8988T (cell line): Measurements from ENCODE around the gene TP73.

Experiments used
- DNase-seq: peaks from one replicate; pipeline ENCODE4 v3.0.0; 2011

The TP73 gene

DNA sequence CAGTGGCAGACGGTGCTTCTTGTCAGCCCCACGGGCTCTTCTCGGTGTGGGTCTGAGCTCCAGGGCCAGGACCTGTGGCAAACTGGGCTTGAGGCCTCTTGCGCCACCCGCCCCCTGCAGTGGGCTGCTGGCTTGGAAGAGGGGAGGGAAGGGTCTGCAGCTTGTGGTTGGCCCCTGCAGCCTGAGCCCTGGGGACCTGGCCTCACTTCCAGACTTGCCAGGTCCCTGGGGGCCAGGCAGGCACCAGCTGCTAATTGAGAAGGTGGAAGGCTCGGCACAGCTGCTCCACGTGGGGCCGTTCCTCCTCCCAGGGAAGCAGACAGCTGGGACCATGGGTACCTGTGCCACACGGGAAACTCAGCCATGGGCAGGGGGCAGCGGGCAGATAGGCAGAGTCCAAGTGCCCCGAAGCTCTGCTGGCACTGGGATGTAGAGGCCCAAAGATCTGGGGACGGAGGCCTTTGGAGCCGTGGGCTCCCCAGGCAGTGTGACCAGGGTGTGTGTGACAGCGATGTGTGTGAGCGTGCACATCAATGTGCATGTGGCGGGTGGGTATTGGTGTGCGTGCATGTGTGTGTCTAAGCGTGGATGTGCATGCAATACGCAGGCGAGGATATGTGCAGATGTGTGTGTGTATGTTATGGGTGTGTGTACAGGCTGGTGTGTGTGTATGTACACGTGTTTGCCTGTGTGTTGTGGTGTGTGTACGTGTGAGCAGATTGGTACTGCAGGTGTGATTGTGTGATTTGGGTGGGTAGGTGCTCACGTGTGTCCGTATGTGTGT lies 39.3 kb downstream of the TP73 start:
- DNase-seq = no peak

DNA sequence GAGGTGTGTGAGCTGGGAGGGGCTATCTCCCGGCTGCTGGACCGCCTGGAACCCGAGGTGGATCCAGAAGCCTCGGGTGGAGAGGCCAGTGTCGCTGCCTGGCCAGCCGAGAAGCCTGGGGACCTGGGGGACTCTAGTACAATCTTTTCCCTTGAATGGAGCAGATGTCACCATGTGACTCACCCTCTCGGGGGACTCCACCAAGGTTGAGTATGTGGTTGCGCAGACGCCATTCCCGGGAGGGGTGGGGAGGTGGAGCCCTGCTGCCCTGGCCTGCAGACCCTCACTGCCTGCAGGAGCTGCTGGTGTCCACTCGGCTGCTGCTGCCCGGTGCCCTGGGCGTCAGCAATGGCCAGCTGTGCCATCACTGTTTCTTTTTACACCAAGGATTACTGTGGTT lies 40.3 kb downstream of the TP73 start:
- no peak for DNase-seq

DNA sequence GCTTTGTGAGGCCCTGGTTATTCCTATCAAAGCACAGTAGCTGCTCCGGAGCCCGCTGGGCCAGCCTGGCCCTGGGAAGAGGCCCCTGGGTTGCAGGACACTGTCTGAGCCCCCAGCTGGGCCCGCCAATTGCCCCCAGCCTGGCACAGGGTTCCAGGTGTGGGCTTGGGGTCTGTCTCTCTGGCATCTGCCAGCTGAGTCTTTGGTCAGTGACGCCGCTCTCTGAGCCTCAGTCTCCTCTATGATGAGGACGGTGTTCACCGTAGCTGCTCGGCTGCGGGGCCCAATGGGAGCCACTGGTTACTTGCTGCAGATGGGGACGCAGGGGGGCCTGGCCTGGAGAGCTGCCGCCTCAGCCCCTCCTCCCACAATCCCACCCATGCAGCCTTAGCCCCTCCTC lies 41.0 kb downstream of the TP73 start:
- DNase-seq = no peak

DNA sequence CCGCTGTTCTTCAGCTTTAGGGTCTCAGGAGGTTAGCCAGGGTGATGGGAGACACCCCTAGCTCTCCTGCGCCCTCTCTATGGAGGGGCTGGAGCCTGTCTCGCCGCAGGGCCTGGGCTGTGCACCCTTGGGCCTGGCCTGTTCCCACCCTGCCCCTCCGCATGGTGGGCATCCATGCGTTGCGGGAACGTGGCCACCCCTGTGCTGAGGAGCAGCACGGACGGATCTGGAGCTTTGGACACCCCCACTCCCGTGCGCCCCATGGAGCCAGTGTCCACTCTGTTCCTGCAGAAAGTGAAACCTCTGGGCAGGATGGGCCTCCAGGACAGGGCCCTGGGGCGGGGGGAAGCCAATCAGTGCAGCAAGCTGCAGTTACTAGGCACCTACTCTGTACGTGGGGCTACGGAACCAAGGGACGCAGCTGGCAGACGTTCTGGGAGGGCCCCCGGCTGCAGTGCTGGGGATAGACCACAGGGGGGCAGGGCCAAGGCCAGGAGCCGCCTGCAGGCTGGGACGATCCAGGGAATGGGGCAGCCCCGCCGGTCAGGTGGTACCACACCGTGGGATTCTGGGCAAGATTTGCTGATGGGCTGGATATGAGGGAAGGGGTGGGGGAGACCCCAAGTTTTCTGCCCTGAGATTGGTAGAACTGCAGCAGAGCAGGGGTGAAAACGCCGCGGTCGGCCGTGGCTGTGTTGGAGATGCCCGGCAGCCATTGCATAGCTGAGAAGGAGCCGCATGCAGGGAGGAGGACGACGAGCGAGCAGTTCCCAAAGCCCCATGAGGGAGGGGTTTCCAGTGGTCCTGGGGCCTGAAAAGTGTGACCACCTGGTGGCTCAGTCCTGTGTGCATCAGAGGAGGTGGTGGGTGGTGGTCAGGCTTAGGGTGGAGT lies 43.3 kb downstream of the TP73 start:
- peak; percentile 95 for DNase-seq

DNA sequence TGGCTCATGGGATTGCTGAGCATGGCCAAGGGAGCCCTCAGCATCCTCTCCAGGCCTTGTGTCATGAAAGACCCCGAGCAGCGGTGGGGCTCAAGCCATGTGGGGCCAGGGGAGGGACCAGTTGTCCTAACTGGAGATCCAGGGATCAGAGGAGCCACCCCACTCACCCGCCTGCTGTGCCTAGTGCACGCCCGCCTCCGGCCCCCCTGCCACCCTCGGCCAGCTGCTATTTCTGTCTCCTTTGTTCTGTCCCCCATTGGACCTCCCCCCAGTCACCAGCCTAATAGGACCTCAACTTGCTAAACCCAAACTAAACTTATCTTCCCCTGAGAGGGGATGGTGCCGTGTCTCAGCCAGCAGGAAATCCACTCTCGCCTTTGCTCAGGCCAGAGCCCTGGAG lies 44.4 kb downstream of the TP73 start:
- no peak for DNase-seq

DNA sequence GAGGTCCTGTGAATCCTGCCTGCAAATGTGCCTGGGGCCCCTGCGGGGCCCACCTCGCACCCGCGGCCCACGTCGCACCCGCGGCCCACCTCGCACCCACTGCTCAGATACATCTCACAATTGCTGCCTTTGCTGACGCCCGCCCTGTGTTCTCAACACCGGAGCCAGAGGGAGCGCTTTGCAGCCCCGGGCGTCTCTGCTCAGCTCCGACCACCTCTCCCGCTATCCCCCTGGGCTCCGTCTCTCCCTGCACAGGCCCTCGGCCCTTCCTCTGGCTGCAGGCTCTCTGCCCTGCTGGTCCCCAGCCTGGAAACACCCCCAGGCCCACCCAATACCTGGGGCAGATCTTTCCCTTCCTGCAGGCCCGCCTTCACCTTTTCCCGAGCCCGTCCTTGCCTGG lies 44.8 kb downstream of the TP73 start:
- DNase-seq = no peak

DNA sequence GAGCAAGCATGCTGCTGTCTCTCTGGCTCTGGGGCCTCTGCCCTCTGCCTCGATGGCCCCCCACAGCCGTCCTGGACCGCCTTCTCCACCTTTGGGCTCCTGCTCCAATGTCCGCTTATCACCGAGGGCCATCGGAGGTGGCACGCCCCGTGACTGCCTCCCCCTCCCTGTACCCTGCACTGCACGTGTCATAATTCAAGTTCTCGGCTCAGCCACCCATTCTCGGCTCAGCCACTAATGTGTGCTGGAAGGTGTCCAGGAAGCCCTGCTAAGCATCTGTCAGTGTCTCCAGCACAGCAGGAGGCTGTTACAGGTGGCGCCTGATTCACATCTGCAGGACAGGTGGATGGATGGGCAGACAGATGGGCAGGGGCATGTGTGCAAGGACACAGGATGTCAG lies 45.5 kb downstream of the TP73 start:
- no peak for DNase-seq

DNA sequence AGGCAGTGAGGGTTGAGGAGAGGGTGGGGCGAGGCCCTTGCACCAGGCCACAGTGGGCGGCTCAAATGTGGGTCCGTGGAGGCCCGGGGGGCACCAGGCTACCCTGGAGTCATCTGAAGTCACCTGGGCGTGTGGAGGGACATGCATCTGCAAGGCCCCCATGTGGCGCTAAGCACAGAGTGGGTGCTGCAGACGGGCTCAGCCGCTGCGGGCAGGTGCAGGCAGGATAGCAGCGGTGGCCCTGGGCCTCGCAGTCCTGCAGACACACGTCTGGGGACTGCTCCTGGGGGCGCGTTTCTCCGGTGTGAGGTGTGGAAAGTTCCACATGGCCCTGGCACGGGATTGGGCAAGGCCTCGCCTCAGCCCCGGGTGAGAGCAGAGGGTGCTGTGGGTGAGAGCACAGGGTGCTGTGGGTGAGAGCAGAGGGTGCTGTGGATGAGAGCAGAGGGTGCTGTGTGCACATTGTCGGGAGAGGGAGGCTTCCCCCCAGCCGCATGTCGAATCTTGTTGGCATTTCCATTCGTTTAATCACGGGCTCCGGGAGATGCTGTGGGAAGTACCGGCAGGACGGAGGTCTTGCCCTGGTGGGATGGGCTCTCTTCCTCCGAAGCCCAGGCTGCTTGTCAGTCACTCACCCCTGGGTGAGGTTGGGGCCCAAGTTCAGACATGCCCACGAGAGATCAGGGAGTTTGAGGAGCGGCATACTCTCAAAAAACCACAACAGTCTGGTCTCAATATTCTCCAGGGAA lies 46.5 kb downstream of the TP73 start:
- no peak for DNase-seq

DNA sequence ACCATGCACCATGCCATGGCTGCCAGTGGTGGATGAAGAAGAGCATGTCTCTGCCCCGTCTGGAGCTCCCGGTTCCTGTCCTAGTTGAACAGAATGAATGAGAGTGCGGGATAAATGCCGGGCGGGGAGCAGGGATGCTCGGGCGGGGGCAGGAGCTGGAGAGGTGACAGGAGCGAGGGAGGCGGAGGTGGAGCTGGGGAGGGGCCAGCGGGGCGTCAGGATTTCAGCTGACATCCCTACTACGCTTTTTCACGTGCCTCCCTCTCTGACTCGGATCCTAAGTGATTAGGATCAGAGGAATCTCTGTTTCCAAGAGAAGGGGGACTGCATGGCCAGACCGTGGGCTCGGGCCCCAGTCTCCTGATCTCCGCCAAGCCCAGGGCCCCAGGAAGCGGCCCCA lies 47.3 kb downstream of the TP73 start:
- no peak for DNase-seq

DNA sequence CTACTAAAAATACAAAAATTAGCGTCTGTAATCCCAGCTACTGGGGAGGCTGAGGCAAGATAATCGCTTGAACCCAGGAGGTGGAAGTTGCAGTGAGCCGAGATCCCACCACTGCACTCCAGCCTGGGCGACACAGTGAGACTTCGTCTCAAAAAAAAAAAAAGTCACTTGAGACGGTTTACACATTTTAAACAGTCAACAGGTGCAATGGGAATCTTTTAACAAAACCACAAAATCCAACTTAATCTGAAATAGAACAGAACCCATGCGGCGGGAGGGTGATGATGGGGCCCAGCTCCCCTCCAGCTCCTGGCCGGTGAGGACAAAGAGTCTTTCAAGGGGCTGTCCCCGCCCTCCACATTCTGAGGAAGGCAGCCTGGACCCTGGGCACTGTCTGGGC lies 48.3 kb downstream of the TP73 start:
- no peak for DNase-seq

DNA sequence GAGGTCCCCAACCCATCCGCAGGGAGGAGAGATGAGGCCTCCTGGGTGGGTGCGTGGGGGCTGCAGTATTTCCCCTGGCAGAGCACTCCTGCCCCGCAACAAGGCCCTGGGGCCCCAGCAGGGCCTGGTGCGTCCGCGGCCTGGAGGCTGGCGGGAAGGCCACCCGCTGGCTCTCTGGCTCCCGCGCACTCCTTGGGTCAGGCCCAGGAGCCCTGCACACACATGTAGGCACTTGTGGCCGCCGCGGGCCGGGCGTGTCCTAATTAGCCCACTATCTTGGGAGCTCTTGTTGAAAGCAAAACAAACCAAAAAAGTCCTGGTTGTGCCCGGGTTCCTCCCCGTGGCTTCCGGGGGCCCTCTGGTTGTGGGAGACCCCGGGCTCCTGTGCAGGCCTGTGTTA lies 50.2 kb downstream of the TP73 start:
- DNase-seq = no peak

DNA sequence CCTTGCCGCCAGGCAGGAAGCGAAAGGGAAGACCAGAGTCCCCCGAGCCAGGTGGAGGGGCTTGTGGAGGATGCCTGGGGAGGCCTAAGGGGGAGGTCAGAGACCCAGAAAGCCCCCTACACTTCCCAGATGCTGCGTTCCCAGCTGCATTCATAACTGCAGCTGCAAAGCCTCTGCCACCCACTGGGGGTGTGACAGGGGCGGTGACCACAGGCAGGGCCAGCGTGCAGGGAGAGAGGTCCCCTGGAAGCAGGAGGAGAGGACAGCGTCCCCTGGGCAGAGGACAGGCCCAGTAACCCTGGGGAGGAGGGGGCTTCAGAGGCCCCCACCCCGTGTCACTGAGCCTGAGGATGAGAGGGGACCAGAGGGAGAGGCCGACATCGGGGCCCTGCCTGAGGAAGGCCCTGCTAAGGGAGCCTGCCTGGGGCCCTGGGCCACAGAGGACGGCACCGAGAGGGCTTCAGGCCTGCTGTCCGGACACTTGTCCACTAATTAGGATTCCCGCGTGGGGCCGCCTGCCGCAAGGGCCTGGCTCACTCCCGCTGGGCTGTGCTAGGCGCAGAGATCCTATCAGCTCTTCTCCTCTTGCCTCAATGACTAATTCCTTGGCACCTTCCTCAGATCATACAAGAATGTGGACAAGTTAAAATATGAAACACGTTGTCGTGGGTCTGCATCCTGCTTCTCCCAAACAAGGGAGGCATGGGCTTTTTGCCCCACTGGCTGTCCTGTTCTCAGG lies 50.8 kb downstream of the TP73 start:
- DNase-seq = no peak

DNA sequence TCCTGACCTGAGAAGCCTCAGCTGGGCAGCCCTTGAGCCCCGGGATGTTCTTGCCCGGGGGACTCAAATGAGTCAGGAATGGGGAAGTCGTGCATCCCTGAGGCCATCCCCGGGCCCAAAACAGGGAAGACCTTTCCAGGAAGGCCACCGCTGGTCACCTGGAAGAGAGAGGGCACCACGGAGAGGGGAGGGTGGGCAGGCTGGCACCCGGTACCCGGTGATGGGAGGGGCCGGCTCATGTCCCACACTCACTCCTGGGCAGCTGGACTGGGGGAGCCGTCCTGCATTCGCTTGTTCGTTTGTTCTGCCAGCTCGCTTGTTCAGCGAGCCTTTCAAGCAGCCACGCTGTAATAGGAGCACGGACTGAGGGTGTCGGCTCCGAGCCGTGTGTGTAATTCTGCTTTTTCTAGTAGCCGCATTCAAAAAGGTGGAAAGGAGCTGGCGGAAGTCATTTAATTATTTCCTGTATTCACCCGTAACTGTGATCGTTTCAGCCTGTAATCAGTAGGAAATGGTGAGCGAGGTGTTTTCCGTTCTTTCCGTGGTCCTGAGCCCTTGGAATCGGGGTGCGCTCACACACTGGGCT lies 51.6 kb downstream of the TP73 start:
- no peak for DNase-seq

DNA sequence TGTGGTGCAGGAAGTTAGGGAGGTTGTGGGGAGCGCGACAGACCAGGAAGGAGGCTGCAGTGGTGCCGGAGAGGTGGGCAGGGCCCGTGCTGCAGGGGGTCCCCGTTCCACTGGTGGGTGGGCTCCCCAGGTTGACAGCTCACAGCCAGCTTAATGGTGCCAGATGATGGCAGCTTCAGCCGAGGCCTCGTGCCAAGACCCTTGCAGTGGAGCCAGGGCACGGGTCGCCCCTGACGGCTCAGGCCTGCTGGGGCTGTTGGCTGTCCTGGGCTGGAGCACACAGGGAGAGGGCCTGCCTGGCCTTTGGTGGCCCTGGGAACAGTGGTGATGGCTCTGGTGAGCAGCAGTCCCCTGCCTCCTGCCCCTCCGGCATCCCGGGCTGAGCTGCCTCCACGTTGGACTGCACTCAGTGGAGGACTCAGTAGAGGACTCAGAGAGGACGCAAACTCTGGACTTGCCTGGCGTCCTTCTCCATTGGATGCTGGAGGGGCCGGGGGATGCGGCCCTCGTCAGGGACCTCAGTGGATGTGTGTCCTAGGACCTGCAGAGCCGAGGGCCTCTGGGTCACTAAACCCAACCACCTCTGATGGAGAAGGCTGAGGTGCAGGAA lies 53.1 kb downstream of the TP73 start:
- no peak for DNase-seq

DNA sequence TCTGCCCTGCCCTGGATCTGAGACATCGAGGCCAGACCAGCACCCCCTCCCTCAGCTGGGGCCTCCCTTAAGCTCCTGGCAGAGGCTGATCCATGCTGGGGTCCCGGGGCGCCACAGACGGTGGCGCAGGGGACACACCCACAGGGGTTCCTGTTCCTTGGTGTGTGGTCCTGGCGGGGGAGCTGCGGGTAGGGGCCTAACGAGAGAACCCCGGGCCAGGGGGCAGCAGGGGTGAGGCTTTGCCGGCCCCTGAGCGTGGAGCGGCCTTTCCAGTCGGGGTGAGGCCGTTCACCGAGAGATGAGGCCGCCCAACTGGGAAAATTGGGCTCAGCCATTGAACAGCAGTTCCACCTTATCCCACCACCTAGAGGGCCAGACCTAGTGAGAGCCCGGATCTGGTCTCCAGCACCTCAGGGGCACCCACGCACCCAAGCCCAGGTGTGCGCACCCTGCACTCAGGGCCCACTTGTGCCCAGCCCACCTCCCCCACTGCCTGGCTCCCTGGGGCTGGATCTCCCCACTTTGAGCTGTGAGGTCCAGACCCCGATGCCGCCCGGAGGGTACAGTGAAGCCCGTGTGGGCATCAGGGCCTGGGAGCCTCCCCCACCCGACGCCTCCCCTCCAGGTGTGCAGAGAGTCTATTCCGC lies 54.5 kb downstream of the TP73 start:
- DNase-seq = no peak

DNA sequence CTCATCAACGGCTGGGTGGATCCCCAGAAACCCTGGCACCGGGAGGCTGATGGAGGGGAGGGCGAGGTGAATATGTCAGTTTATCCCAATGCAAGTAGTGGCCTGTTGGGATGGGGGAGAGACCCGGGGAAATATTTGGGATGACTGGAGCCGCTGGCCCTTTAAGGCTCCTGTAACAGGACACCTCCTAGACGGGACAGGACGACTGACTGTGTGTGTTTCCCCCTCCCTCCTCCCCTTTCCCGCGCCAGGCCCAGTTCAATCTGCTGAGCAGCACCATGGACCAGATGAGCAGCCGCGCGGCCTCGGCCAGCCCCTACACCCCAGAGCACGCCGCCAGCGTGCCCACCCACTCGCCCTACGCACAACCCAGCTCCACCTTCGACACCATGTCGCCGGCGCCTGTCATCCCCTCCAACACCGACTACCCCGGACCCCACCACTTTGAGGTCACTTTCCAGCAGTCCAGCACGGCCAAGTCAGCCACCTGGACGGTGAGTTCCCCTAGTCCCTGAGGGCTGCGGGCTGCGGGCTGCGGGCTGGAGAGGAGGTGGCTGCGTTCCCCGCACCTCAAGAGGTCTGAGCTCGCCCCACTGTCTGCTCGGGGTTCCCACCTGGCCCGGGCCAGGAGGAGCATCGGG lies 55.1 kb downstream of the TP73 start:
- DNase-seq = no peak

DNA sequence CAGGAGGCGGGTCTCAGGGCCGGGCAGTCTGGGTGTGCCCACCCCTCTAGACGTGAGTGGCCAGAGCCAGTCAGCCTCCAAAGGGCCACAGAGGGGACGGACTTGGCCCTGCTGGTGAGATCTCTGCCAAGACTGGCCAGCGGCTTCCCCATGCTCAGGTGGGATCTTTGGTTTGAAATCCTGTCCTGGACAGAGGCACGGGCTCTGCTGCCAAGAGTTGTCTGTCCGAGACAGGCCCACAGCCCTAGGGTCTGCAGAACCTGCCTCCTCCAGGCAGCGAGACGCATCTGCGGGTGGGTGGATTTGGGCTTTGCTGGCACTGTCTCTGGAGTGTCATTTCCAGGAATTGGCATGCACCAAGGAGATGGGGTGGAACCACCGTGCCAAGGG lies 55.6 kb downstream of the TP73 start:
- no peak for DNase-seq

DNA sequence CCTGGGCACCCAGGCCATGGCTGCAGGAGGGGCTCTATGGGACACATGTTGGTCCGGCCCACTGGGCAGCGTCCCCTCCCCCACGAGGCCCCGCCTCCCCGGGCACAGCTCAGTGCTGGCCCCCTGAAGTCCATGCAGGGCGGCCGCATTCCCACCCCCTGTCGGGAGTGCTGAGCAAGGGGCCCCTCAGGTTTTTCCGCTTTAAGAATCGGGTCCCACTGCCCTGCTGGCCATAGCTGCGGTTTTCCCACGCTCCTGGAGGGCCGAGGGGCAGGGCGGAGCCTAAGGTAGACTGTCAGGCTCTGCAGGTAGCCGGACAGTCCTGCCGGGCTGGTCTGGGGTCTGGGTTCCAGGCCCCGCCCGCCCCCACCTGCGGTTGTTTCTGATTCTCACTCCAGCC lies 56.5 kb downstream of the TP73 start:
- DNase-seq = no peak

DNA sequence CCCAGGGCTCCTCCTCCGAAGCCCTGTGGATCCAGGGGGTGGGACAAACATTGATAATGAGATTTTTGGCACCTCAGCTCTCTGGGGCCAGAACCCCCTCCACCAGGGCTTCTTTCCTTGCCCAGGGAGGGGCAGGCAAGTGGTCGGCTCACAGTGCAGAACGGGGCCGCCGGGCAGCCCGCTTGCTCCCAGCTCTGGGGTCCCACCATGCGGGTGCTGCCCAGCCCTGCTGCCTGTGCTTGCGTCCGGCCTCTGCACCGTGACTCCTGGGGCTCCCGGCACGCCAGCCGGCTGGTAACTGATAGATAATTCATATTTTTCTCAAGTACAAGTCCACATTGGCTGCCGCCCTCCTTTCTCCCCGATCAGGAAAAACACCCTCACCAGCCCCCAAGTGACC lies 57.9 kb downstream of the TP73 start:
- no peak for DNase-seq

DNA sequence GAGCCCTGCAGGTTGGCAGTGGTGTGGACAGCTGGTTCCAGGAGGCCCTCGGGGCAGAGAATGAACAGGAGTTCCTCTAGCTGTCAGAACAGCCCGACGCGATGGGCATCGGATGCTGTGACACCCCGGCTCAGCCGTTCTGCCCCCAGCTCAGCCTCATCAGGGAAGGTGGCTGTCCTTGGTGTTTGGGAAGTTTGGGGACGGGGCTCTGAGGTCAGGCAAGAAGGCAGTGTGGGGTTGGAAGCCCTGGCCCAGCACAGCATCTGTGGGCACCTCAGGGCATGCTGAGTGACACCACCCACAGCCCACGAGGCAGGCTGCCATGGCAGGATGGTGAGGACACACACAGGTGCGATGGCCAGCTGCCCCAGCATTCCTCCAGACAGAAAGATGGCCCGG lies 59.1 kb downstream of the TP73 start:
- DNase-seq = no peak
